GM19351 (cell line): ENCODE measurements around the gene MAP10.

Source experiments
- ATAC-seq: cut with Tn5 transposase; IDR thresholded peaks from one replicate; pipeline ENCODE4 v1.9.1; 2021; ENCODE audit warnings: mild to moderate bottlenecking, moderate library complexity; ENCODE audit not compliant: unreplicated experiment

The MAP10 gene

DNA sequence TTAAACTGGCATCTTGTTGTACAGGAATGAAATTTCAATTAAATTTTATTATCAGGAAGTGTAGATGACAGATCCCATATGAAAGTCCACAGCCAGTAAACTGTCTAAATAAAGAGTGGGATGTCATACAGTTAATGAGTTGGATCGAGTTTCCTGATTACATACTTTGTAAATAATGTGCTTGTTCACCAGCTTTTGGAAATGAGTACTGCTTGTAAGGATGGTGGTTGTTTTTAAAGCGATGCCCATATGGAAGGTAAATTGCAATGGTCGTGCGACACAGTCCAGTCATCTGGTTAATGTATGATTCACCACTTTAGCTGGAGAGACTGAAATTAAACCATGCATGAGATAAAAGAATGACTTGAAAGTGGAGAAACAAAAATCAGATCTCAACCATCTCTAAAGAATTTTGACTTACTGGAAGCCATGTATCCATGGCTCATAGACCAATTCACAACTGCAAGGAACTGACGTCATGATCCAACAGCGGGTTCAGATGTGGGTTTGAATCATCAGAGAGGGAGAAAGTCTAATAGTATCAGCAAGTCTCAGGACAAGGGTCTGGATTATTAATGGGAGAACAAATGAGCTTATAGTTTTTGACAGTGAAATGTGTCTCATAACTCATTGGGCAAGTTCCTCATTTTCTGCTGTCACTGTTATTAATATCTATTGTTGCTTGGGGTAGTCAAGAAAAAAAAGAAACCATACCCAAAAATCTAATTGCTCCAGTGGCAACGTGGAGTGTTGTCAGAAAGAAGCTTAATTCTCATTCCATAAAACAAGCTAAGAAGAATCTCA, 49.0 kb downstream of the MAP10 start:
- ATAC-seq = no peak

DNA sequence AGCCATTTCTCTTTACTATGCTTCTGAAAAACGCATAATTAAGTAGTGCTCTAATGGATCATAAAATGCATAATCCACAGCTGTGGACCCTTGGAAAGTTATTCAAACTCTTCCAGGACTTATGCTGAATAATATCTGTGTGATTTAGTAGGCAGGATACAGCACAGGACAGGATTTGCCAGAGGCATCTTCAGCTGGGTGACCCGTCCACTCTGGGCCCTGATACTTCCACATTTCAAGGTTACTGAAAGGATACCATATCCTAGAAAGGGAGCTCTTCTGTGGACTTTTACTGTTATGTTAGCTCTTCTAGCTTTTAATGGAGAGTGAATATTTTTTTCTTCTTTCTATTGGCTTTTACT, 49.6 kb downstream of the MAP10 start:
- ATAC-seq = no peak

DNA sequence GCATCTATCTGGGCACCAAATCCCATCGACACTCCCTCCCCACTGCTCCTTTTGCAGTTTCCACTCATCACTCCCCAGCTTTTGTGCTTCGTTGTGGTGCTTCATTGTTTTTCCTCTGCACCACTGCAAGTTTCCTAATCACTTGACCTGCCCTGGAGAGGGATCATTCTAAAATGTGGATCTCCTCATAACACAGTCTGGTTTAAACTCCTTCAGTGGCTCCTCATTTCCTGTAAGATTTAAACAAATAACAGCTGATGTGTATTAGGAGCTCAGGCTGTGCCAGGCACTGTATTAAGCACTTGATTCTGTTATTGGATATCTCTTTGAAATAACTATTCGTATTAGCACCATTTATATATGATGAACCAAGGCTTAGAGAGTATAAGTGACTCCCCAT, 51.3 kb downstream of the MAP10 start:
- ATAC-seq = no peak
